ENCODE data around the gene PHACTR3.

The PHACTR3 gene

GRCh38 chr20:59705651-59706399 is 101.5 kb downstream of the PHACTR3 start:
- DNase-seq = no peak

- DNase-seq = no peak
These were observed 102.0 kb downstream of the PHACTR3 start for GRCh38 chr20:59706400-59706693.

GRCh38 chr20:59708326-59708725 is 104.0 kb downstream of the PHACTR3 start:
- no peak for DNase-seq

- no peak for DNase-seq
These were observed 105.3 kb downstream of the PHACTR3 start for GRCh38 chr20:59709636-59710035.

GRCh38 chr20:59718071-59718470 is 113.7 kb downstream of the PHACTR3 start:
- DNase-seq = no peak

- DNase-seq = no peak
These were observed 114.4 kb downstream of the PHACTR3 start for GRCh38 chr20:59718751-59719150.

GRCh38 chr20:59720013-59720412 is 115.7 kb downstream of the PHACTR3 start:
- no peak for DNase-seq

GRCh38 chr20:59721386-59721785 is 117.0 kb downstream of the PHACTR3 start:
- no peak for DNase-seq

- DNase-seq = no peak
These were observed 118.8 kb downstream of the PHACTR3 start for GRCh38 chr20:59723108-59723500.

- no peak for DNase-seq
These were observed 119.5 kb downstream of the PHACTR3 start for GRCh38 chr20:59723607-59724456.

GRCh38 chr20:59724457-59725366 is 120.4 kb downstream of the PHACTR3 start:
- DNase-seq = no peak

- no peak for DNase-seq
These were observed 121.3 kb downstream of the PHACTR3 start for GRCh38 chr20:59725476-59726280.

GRCh38 chr20:59726281-59726595 is 121.9 kb downstream of the PHACTR3 start:
- DNase-seq = no peak

GRCh38 chr20:59728722-59729430 is 124.5 kb downstream of the PHACTR3 start:
- no peak for DNase-seq

GRCh38 chr20:59729506-59729905 is 125.2 kb downstream of the PHACTR3 start:
- no peak for DNase-seq

GRCh38 chr20:59730722-59731121 is 126.4 kb downstream of the PHACTR3 start:
- DNase-seq = no peak

- no peak for DNase-seq
These were observed 127.0 kb downstream of the PHACTR3 start for GRCh38 chr20:59731376-59731775.

GRCh38 chr20:59733351-59733750 is 129.0 kb downstream of the PHACTR3 start:
- DNase-seq = no peak

GRCh38 chr20:59735486-59735885 is 131.1 kb downstream of the PHACTR3 start:
- no peak for DNase-seq

- no peak for DNase-seq
These were observed 131.6 kb downstream of the PHACTR3 start for GRCh38 chr20:59735917-59736316.

- no peak for DNase-seq
These were observed 132.0 kb downstream of the PHACTR3 start for GRCh38 chr20:59736366-59736765.

- DNase-seq = no peak
These were observed 132.8 kb downstream of the PHACTR3 start for GRCh38 chr20:59737073-59737666.
